Nephron (organoid): ENCODE results near the gene PRPH.

Source experiments
- H3K27ac Mint-ChIP-seq, 3 experiments: 2 replicates each; pipeline ENCODE4 v1.8.0; 2020; ENCODE audit warnings: mixed read lengths in 3 of 3, mild to moderate bottlenecking in 2 of 3, moderate library complexity in 1 of 3
- H3K27me3 Mint-ChIP-seq: 2 replicates; pipeline ENCODE4 v1.8.0; 2021; ENCODE audit warnings: low read depth, mild to moderate bottlenecking, moderate library complexity, mixed read lengths
- H3K36me3 Mint-ChIP-seq: 2 replicates; pipeline ENCODE4 v1.8.0; 2020; ENCODE audit warnings: low read depth, mixed read lengths
- H3K4me1 Mint-ChIP-seq: 2 replicates; pipeline ENCODE4 v1.8.0; 2020; ENCODE audit warnings: mixed read lengths
- H3K4me3 Mint-ChIP-seq, 3 experiments: 2 replicates each; pipeline ENCODE4 v1.8.0; 2020; ENCODE audit warnings: mild to moderate bottlenecking in 3 of 3, mixed read lengths in 3 of 3, moderate library complexity in 2 of 3
- H3K9me3 Mint-ChIP-seq: 2 replicates; pipeline ENCODE4 v1.8.0; 2020; ENCODE audit warnings: mixed read lengths
- TF ChIP-seq, protein P1 (sequence below), 3 experiments: fragments of 200-600 bp; sonication (generic); IDR thresholded peaks; one replicate each; pipeline ENCODE4 v1.5.0; 2021; ENCODE audit warnings: antibody characterized with exemption in 3 of 3; ENCODE audit not compliant: unreplicated experiment in 3 of 3

PRPH gene

GRCh38 chr12:49296836-49297694 is 2.1 kb downstream of the PRPH start:
- Mint-ChIP-seq H3K9me3 (no peaks in the 10 kb centered on the region), H3K36me3 (no peaks in the 10 kb centered on the region)

DNA sequence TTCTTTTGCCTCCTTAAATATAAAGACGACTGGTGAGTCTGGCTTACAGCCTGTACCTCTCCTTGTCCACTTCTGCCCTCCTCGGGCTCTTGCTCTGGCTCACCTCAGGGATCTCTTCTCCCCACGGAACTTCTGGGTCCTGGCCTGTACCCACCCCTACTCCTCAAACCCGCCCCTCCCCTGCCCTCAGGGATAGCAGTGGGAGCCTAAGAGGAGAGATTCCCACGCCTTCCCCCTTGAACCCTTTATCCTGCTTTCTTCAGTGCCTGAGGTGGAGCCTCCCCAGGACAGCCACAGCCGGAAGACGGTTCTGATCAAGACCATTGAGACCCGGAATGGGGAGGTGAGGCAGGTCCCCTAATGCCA is 2.7 kb downstream of the PRPH start:
- TF ChIP-seq, protein P1, sequence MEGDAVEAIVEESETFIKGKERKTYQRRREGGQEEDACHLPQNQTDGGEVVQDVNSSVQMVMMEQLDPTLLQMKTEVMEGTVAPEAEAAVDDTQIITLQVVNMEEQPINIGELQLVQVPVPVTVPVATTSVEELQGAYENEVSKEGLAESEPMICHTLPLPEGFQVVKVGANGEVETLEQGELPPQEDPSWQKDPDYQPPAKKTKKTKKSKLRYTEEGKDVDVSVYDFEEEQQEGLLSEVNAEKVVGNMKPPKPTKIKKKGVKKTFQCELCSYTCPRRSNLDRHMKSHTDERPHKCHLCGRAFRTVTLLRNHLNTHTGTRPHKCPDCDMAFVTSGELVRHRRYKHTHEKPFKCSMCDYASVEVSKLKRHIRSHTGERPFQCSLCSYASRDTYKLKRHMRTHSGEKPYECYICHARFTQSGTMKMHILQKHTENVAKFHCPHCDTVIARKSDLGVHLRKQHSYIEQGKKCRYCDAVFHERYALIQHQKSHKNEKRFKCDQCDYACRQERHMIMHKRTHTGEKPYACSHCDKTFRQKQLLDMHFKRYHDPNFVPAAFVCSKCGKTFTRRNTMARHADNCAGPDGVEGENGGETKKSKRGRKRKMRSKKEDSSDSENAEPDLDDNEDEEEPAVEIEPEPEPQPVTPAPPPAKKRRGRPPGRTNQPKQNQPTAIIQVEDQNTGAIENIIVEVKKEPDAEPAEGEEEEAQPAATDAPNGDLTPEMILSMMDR (IDR thresholded peaks at IDR 0.05; ENCODE audit: unreplicated experiment in 3 of 3), result no peak
- Mint-ChIP-seq H3K4me1 (peaks cover 7% of the 10 kb centered on the region), H3K36me3 (no peaks in the 10 kb centered on the region)

More at GRCh38 chr12:49296836-49297694, 2.1 kb downstream of the PRPH start:
- Mint-ChIP-seq H3K27me3 (peaks cover 96% of the 10 kb centered on the region), H3K4me1 (peaks cover 7% of the 10 kb centered on the region), H3K4me3 (peak overlapping the region; percentile 43 to 64 (median 56)), H3K27ac (no peak overlapping the region)
- TF ChIP-seq, protein P1 (IDR thresholded peaks at IDR 0.05; ENCODE audit: unreplicated experiment in 3 of 3), result peak in 2 of 3 experiments; percentile 17 to 26

DNA sequence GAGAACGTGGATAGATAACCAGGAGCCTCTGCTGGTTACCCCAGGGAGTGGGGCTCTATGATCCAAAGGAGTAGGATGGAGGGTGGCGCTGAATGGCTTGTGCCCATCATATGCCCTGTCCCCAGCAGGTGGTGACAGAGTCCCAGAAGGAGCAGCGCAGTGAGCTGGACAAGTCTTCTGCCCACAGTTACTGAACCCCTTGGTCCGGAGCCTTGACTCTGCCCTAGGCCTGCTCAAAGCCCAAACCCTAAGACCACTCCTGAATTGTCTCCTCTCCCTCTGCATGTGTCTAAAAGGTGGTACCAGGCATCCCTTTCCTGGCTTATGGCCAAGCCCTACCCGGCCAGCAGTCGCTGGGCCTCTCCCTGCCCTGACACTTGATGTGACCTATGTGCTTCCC is 3.2 kb downstream of the PRPH start:
- Mint-ChIP-seq H3K4me1 (peaks cover 7% of the 10 kb centered on the region), H3K27ac (no peak overlapping the region), H3K27me3 (peaks cover 92% of the 10 kb centered on the region), H3K36me3 (no peaks in the 10 kb centered on the region), H3K9me3 (no peaks in the 10 kb centered on the region), H3K4me3 (peak overlapping the region; percentile 45 to 61 (median 57))
- TF ChIP-seq, protein P1 (IDR thresholded peaks at IDR 0.05; ENCODE audit: unreplicated experiment in 3 of 3), result no peak

More for the DNA sequence above, 2.7 kb downstream of the PRPH start:
- no peaks in the 10 kb centered on the region for H3K9me3 Mint-ChIP-seq
- H3K27ac Mint-ChIP-seq, result no peak overlapping the region
- peaks cover 92% of the 10 kb centered on the region for H3K27me3 Mint-ChIP-seq
- peak overlapping the region; percentile 32 to 44 (median 43) for H3K4me3 Mint-ChIP-seq

DNA sequence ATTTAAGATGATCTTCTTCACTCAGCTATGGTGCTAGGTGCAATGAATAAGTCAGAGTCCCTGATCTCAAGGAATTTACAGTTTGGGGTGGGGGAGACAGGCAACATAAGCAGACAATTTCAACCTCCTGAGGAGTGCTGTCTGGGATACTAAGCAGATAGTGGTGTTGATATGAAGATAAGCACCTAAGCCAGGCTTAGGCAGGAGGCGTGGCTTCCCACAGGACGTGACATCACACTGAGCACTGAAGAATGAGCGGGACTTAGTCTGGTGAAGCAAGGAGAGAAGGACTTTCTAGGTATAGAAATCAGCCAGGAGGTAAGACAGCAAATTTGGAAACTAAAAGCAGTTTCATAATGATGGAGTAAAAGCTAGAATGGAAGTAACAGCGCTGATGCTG is 6.8 kb downstream of the PRPH start:
- TF ChIP-seq, protein P1 (IDR thresholded peaks at IDR 0.05; ENCODE audit: unreplicated experiment in 3 of 3), result no peak
- Mint-ChIP-seq H3K4me1 (peaks cover 7% of the 10 kb centered on the region), H3K27me3 (peaks cover 78% of the 10 kb centered on the region), H3K4me3 (no peak overlapping the region), H3K27ac (no peak overlapping the region), H3K9me3 (no peaks in the 10 kb centered on the region), H3K36me3 (no peaks in the 10 kb centered on the region)

DNA sequence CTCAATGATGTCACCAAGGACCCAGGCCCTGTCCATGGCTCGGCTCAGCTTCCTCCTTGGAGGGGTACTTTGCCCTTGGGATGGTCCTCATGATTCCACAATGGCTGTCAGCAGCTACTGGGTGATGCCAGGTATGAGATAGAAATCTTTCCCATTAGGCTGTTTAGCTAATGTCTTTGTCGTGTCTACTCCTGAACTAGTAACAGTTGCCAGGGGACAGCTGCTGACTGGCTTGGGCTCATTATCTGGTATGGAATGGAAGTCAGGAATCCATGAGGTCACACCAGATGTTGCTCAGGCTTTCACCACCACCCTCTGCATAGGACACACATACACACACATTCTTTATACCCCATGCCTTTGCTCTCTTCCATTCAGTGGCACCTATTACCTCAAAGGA is 9.2 kb downstream of the PRPH start:
- TF ChIP-seq, protein P1 (IDR thresholded peaks at IDR 0.05; ENCODE audit: unreplicated experiment in 3 of 3), result no peak
- Mint-ChIP-seq H3K27me3 (peaks cover 73% of the 10 kb centered on the region), H3K4me3 (no peak overlapping the region), H3K36me3 (no peaks in the 10 kb centered on the region), H3K27ac (no peak overlapping the region), H3K9me3 (no peaks in the 10 kb centered on the region), H3K4me1 (no peaks in the 10 kb centered on the region)
